ENCODE data around the gene RAPGEF2.

DNA sequence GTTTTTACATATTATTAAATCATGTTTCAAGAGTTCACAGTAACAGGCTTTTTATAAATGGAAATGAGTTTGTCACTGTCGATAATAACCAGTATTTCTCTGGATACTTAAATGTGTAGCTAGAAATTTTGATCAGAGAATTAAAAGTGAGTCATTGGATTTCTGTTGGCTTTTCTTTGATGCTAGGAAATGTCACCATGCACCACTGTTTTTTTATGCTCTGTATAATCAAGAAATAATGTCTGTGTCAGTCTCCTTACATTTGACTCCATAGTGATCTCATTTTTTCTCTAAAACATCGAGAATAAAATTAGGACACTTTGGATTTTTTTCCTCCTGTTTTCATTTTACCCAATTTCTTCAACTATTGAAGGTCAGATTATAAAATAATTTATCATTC lies 234.2 kb downstream of the RAPGEF2 start:
- TF ChIP-seq, protein P1, sequence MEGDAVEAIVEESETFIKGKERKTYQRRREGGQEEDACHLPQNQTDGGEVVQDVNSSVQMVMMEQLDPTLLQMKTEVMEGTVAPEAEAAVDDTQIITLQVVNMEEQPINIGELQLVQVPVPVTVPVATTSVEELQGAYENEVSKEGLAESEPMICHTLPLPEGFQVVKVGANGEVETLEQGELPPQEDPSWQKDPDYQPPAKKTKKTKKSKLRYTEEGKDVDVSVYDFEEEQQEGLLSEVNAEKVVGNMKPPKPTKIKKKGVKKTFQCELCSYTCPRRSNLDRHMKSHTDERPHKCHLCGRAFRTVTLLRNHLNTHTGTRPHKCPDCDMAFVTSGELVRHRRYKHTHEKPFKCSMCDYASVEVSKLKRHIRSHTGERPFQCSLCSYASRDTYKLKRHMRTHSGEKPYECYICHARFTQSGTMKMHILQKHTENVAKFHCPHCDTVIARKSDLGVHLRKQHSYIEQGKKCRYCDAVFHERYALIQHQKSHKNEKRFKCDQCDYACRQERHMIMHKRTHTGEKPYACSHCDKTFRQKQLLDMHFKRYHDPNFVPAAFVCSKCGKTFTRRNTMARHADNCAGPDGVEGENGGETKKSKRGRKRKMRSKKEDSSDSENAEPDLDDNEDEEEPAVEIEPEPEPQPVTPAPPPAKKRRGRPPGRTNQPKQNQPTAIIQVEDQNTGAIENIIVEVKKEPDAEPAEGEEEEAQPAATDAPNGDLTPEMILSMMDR (IDR thresholded peaks at IDR 0.05; ENCODE audit: insufficient read depth, low read length, poor library complexity, severe bottlenecking), result no peak
- no peak for TF ChIP-seq EZH2phosphoT487 (conservative IDR thresholded peaks at IDR 0.05; ENCODE audit: low read length)
